A549 (cell line): ENCODE data around the gene BBS10. TPM values are rescaled to one million over a fixed set of nuclear protein-coding genes. Genes with fewer than 3 reads are reported as not detected.
A peak's percentile ranks its signal among the peaks of the same experiment; 100 is the strongest.
"Not testable (repeated sequence)": the region's sequence is repeated elsewhere in the genome, so short reads cannot be mapped to it uniquely, and the experiment has no call there.

Source experiments
- ATAC-seq, 2 experiments: fragments of 200-7000 bp in 1 of 2; fragments of >200 bp in 1 of 2; cut with Nextera tagmentation in 1 of 2; cut with Tn5 transposase in 1 of 2; 3 replicates each; pipeline versions ENCODE4 v1.8.0 to v1.9.1; 2018 to 2020; ENCODE audit warnings: mild to moderate bottlenecking in 1 of 2, moderate library complexity in 1 of 2
- CTCF ChIA-PET: fragments of 300-600 bp; sonication (Branson Sonifier 250); formaldehyde crosslinking; extraction: SDS; loops from one replicate; lab custom pipeline; 2021; ENCODE audit warnings: antibody characterized with exemption, inconsistent platforms; lab: Yijun Ruan, JAX
- POLR2A ChIA-PET: fragments of 350-600 bp; formaldehyde crosslinking; extraction: SDS; loops from one replicate; lab custom pipeline; 2021; ENCODE audit warnings: antibody characterized with exemption, inconsistent platforms; lab: Yijun Ruan, JAX
- DNase-seq, 2 experiments: peaks; one replicate each; pipeline versions ENCODE4 v3.0.0 to v3.0.0-alpha.2; 2011 to 2016; ENCODE audit warnings: low read depth in 1 of 2, low spot score in 1 of 2
- FAIRE-seq: peaks from 2 replicates; lab custom pipeline; 2011; peaks lifted over from hg19 to GRCh38; lab: Jason Lieb, UNC
- H3K27ac ChIP-seq, 2 experiments: fragments of >200 bp; sonication (Bioruptor Twin); formaldehyde crosslinking; 3 replicates each; pipeline ENCODE4 v1.5.1; 2016 to 2017
- H3K4me1 ChIP-seq: fragments of >200 bp; sonication (Bioruptor Twin); formaldehyde crosslinking; 3 replicates; pipeline ENCODE4 v1.6.1; 2016
- H3K4me2 ChIP-seq: fragments of >200 bp; sonication (Bioruptor Twin); formaldehyde crosslinking; 3 replicates; pipeline ENCODE4 v1.6.1; 2016
- H3K4me3 ChIP-seq: fragments of >200 bp; sonication (Bioruptor Twin); formaldehyde crosslinking; 3 replicates; pipeline ENCODE4 v1.5.1; 2016
- H3K9me3 ChIP-seq: fragments of >200 bp; sonication (Bioruptor Twin); formaldehyde crosslinking; 3 replicates; pipeline ENCODE4 v1.6.1; 2016
- CBX8 ChIP-seq: fragments of 200-600 bp; sonication (generic); IDR thresholded peaks from 2 replicates; pipeline ENCODE4 v1.6.1; 2016
- CEBPB ChIP-seq, 2 experiments: fragments of >200 bp in 1 of 2; sonication (Bioruptor Twin) in 1 of 2; formaldehyde crosslinking in 1 of 2; IDR thresholded peaks; 2 replicates each; pipeline ENCODE4 v1.6.1; 2012 to 2016
- CHD2 ChIP-seq: fragments of 150-350 bp; IDR thresholded peaks from 2 replicates; pipeline ENCODE4 v1.6.1; 2014; ENCODE audit warnings: low read length; ENCODE audit not compliant: partially characterized antibody
- CHD4 ChIP-seq: fragments of 200-600 bp; sonication (generic); IDR thresholded peaks from 2 replicates; pipeline ENCODE4 v1.6.1; 2016; ENCODE audit warnings: antibody characterized with exemption, mild to moderate bottlenecking, borderline replicate concordance
- EP300 ChIP-seq, 2 experiments: fragments of >200 bp; sonication (Bioruptor Twin); formaldehyde crosslinking; IDR thresholded peaks; 2 replicates in 1 of 2; 3 replicates in 1 of 2; pipeline ENCODE4 v1.6.1; 2016 to 2017
- FOSB ChIP-seq: fragments of 250-450 bp; sonication (Bioruptor Pico); IDR thresholded peaks from 2 replicates; pipeline ENCODE4 v1.5.0; 2020; ENCODE audit warnings: mild to moderate bottlenecking, moderate library complexity
- FOXS1 ChIP-seq: fragments of 250-450 bp; sonication (Bioruptor Pico); IDR thresholded peaks from 2 replicates; pipeline ENCODE4 v1.5.0; 2020; ENCODE audit warnings: mild to moderate bottlenecking, moderate library complexity
- HOXA7 ChIP-seq: fragments of 250-450 bp; sonication (Bioruptor Pico); IDR thresholded peaks from 2 replicates; pipeline ENCODE4 v1.5.0; 2020; ENCODE audit warnings: mild to moderate bottlenecking, moderate library complexity
- JUN ChIP-seq, 2 experiments: fragments of >200 bp; sonication (Bioruptor Twin); formaldehyde crosslinking; IDR thresholded peaks; 2 replicates in 1 of 2; 3 replicates in 1 of 2; pipeline ENCODE4 v1.6.1; 2016 to 2017
- KDM1A ChIP-seq: fragments of 200-600 bp; sonication (generic); IDR thresholded peaks from 2 replicates; pipeline ENCODE4 v1.6.1; 2016; ENCODE audit warnings: low read depth, mild to moderate bottlenecking
- KDM5A ChIP-seq: fragments of 200-600 bp; sonication (generic); IDR thresholded peaks from 2 replicates; pipeline ENCODE4 v1.6.1; 2016; ENCODE audit warnings: antibody characterized with exemption, mild to moderate bottlenecking
- MAZ ChIP-seq: fragments of 150-350 bp; IDR thresholded peaks from 2 replicates; pipeline ENCODE4 v1.6.1; 2014; ENCODE audit warnings: antibody characterized with exemption, low read depth, low read length, borderline replicate concordance
- NFE2L2 ChIP-seq: fragments of 150-350 bp; conservative IDR thresholded peaks from 2 replicates; pipeline ENCODE4 v1.6.1; 2014; ENCODE audit warnings: low read length
- PBX3 ChIP-seq: IDR thresholded peaks from 2 replicates; pipeline ENCODE4 v1.6.1; 2012
- RARB ChIP-seq: fragments of 250-450 bp; sonication (Bioruptor Pico); IDR thresholded peaks from 2 replicates; pipeline ENCODE4 v1.8.0; 2021; ENCODE audit warnings: mild to moderate bottlenecking, moderate library complexity
- RCOR1 ChIP-seq: fragments of 150-350 bp; IDR thresholded peaks from 2 replicates; pipeline ENCODE4 v1.6.1; 2014; ENCODE audit warnings: antibody characterized with exemption, low read length, low read depth
- USF2 ChIP-seq: fragments of 450-650 bp; IDR thresholded peaks from 2 replicates; pipeline ENCODE4 v1.6.1; 2014; ENCODE audit warnings: antibody characterized with exemption
- ZNF302 ChIP-seq: fragments of 250-450 bp; sonication (Bioruptor Pico); IDR thresholded peaks from 2 replicates; pipeline ENCODE4 v1.9.0; 2021; ENCODE audit warnings: inconsistent platforms, mild to moderate bottlenecking, moderate library complexity
- WGBS: methylation state at CpG from one replicate; pipeline ENCODE4 v1.1.6; 2017; ENCODE audit errors: missing lambda C conversion rate; 5-methylcytosine and 5-hydroxymethylcytosine counted together
- polyA plus RNA-seq, 4 experiments: library from polyadenylated mRNA; depleted of rRNA in 3 of 4; stranded (reverse); fragments of >200 nt; fragmentation: RNase III in 1 of 4; extraction: RNeasy Plus Mini Kit Qiagen cat#74134 plus additional on column Dnase treatment in 1 of 4; gene quantifications; 2 replicates in 3 of 4; 3 replicates in 1 of 4; pipeline ENCODE4 v1.2.3, GENCODE V29; 2011 to 2017
- TF ChIP-seq, protein P1 (sequence below): IDR thresholded peaks from 2 replicates; pipeline ENCODE4 v1.6.1; 2012
- TF ChIP-seq, protein P2 (sequence below): fragments of >200 bp; sonication (Bioruptor Twin); formaldehyde crosslinking; IDR thresholded peaks from 2 replicates; pipeline ENCODE4 v1.6.1; 2016

Gene BBS10
- polyA plus RNA-seq, 2 of the 4 experiments (the other 2 are of a cell fraction): 8.0 to 15.1 TPM

GRCh38 chr12:76379261-76379660 lies 31.0 kb upstream of the BBS10 start:
- Histone ChIP-seq H3K9me3 (no peaks in the 10 kb centered on the region), H3K4me1 (peaks cover 24% of the 10 kb centered on the region), H3K4me2 (no peak overlapping the region), H3K27ac (no peak overlapping the region), H3K4me3 (no peak overlapping the region)
- 91% methylated on average over 1 of the region's 1 CpG for WGBS
- POLR2A ChIA-PET: no interaction called here
- no peak for TF ChIP-seq CHD2
- TF ChIP-seq FOSB (CRISPR knock-in tag): no peak
- no peak for TF ChIP-seq JUN (IDR thresholded peaks at IDR 0.05)
- CTCF ChIA-PET: interaction anchor here (1.0 kb wide), 1 partner anchor 221 kb away, joined by 3 read pairs; no protein-coding TSS in a partner anchor
- no peak for FAIRE-seq
- DNase-seq: no peak
- no peak for ATAC-seq

- FAIRE-seq, H3K27ac ChIP-seq, H3K4me3 ChIP-seq, H3K9me3 ChIP-seq, H3K4me2 ChIP-seq, POLR2A ChIA-PET, DNase-seq, ATAC-seq: not testable (repeated sequence)
- peaks cover 34% of the 10 kb centered on the region for H3K4me1 ChIP-seq
- CTCF ChIA-PET: interaction anchor here (0.6 to 3.2 kb wide), 3 partner anchors 29 to 79 kb away, joined by 3 to 12 read pairs (median 5); partner anchors contain the start of gene BBS10
- 97% methylated on average over 1 of the region's 1 CpG for WGBS
Observed at GRCh38 chr12:76376876-76377275, 28.7 kb upstream of the BBS10 start.

DNA sequence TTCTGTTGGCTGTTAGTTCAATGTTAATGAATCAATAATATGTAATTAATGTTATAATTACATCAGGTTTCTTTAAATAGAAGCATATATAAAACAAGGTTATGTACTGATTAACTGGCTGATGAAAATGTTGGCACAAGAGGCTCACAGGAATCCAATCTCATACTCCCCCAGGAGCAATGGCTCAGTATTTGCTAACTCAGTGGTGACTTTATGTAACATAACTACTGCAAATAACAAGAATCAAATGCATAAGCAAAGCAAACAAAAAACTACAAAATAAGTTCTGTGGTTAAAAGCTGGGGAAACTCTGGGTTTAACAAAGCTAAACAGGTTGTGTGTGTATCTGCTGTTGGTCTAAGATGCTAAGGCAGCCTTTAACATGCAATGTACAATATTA lies 27.7 kb upstream of the BBS10 start:
- Histone ChIP-seq H3K4me3 (no peak overlapping the region), H3K4me2 (peak overlapping the region; percentile 73), H3K27ac (peak overlapping the region; percentile 66 to 78; a peak in 5 of 6 replicates), H3K9me3 (no peaks in the 10 kb centered on the region), H3K4me1 (peaks cover 34% of the 10 kb centered on the region)
- ATAC-seq (peak; percentile 66 to 76; a peak in 5 of 6 replicates), FAIRE-seq (peak; percentile 61), DNase-seq (peak in 1 of 2 experiments; percentile 17)
- ChIA-PET CTCF (interaction anchor here (0.6 to 3.2 kb wide), 4 partner anchors 28 to 260 kb away, joined by 3 to 12 read pairs (median 4); partner anchors contain the start of gene BBS10), POLR2A (no interaction called here)
- no peak for TF ChIP-seq CBX8
- TF ChIP-seq CEBPB (IDR thresholded peaks at IDR 0.05): peak in 1 of 2 experiments; percentile 64; a peak in 2 of 4 replicates

DNA sequence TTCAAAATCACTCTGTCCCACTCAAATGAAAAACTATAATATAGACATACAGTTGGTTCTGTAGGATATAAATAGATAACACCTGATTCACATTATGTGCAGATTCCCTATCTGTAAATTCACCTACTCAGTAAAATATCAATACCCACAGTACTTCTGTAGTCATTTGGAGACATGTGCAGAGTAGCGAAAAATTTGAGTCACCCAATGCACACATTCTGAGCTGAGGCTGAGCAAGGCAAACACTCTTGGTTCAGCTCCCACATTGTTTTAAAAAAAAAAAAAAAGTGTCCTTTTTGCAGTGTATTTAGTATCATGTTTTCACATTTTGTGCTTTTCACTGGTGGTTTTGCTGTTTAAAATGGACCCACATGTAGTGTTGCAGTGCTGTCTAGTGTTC lies 27.3 kb upstream of the BBS10 start:
- POLR2A ChIA-PET: no interaction called here
- Histone ChIP-seq H3K4me2 (peak overlapping the region; percentile 73), H3K9me3 (no peaks in the 10 kb centered on the region), H3K27ac (peak overlapping the region; percentile 66 to 78), H3K4me3 (no peak overlapping the region), H3K4me1 (peaks cover 34% of the 10 kb centered on the region)
- TF ChIP-seq HOXA7 (CRISPR knock-in tag) (no peak), RARB (no peak), CEBPB (IDR thresholded peaks at IDR 0.05) (no peak), RCOR1 (no peak), KDM1A (no peak), CHD4 (no peak), FOXS1 (no peak), KDM5A (no peak), ZNF302 (CRISPR knock-in tag) (no peak), EP300 (IDR thresholded peaks at IDR 0.05) (no peak), PBX3 (no peak), MAZ (no peak), CBX8 (no peak), NFE2L2 (no peak), USF2 (no peak)
- TF ChIP-seq, protein P1, sequence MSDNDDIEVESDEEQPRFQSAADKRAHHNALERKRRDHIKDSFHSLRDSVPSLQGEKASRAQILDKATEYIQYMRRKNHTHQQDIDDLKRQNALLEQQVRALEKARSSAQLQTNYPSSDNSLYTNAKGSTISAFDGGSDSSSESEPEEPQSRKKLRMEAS: no peak
- TF ChIP-seq, protein P2, sequence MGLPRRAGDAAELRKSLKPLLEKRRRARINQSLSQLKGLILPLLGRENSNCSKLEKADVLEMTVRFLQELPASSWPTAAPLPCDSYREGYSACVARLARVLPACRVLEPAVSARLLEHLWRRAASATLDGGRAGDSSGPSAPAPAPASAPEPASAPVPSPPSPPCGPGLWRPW: no peak
- CTCF ChIA-PET: interaction anchor here (0.6 to 3.2 kb wide), 2 partner anchors 28 to 260 kb away, joined by 3 to 12 read pairs; partner anchors contain the start of gene BBS10
- DNase-seq (peak in 1 of 2 experiments; percentile 11), FAIRE-seq (no peak), ATAC-seq (peak; percentile 77 to 84; a peak in 4 of 6 replicates)
- 29% methylated on average over 1 of the region's 1 CpG for WGBS
